Hepatocyte (in vitro differentiated cells): Measurements from ENCODE around the gene ADAM12. TPM values are rescaled to one million over a fixed set of nuclear protein-coding genes. Genes with fewer than 3 reads are reported as not detected.

Experiments
- DNase-seq: peaks from one replicate; pipeline ENCODE4 v3.0.0-alpha.2; 2016; ENCODE audit warnings: low spot score
- H2AFZ ChIP-seq: fragments of 200-600 bp; sonication (generic); 2 replicates; pipeline ENCODE4 v1.6.0; 2016; ENCODE audit warnings: antibody characterized with exemption, mild to moderate bottlenecking
- H3K27ac ChIP-seq: fragments of 200-600 bp; sonication (generic); 2 replicates; pipeline ENCODE4 v1.5.1; 2016; ENCODE audit warnings: mild to moderate bottlenecking
- H3K27me3 ChIP-seq: fragments of 200-600 bp; sonication (generic); 2 replicates; pipeline ENCODE4 v1.6.1; 2016
- H3K36me3 ChIP-seq: fragments of 200-600 bp; sonication (generic); replicated peaks from 2 replicates; pipeline ENCODE4 v1.5.1; 2016; ENCODE audit warnings: low read depth; ENCODE audit not compliant: insufficient read depth
- H3K4me1 ChIP-seq: fragments of 200-600 bp; sonication (generic); 2 replicates; pipeline ENCODE4 v1.5.1; 2016; ENCODE audit warnings: mild to moderate bottlenecking, moderate library complexity; ENCODE audit not compliant: insufficient read depth
- H3K4me2 ChIP-seq: fragments of 200-600 bp; sonication (generic); 2 replicates; pipeline ENCODE4 v1.6.0; 2016
- H3K4me3 ChIP-seq: fragments of 200-600 bp; sonication (generic); 2 replicates; pipeline ENCODE4 v1.5.1; 2016; ENCODE audit warnings: mild to moderate bottlenecking
- H3K79me2 ChIP-seq: fragments of 200-600 bp; sonication (generic); 2 replicates; pipeline ENCODE4 v1.6.0; 2017; ENCODE audit warnings: mild to moderate bottlenecking
- H3K9me2 ChIP-seq: fragments of 200-600 bp; sonication (generic); replicated peaks from 2 replicates; pipeline ENCODE4 v1.6.0; 2017; ENCODE audit warnings: mild to moderate bottlenecking; ENCODE audit not compliant: insufficient read depth
- H3K9me3 ChIP-seq: fragments of 200-600 bp; sonication (generic); 2 replicates; pipeline ENCODE4 v1.5.1; 2016; ENCODE audit warnings: low read depth, mild to moderate bottlenecking
- H4K20me1 ChIP-seq: fragments of 200-600 bp; sonication (generic); 2 replicates; pipeline ENCODE4 v1.6.0; 2016; ENCODE audit warnings: mild to moderate bottlenecking; ENCODE audit not compliant: insufficient read depth, poor library complexity, severe bottlenecking
- EZH2 ChIP-seq: fragments of 200-600 bp; sonication (generic); IDR thresholded peaks from 2 replicates; pipeline ENCODE4 v1.6.1; 2016; ENCODE audit warnings: antibody characterized with exemption, mild to moderate bottlenecking, borderline replicate concordance
- EZH2phosphoT487 ChIP-seq: fragments of 200-600 bp; sonication (generic); IDR thresholded peaks from one replicate; pipeline ENCODE4 v1.6.1; 2018; ENCODE audit warnings: antibody characterized with exemption, mild to moderate bottlenecking, low read depth, moderate library complexity; ENCODE audit not compliant: unreplicated experiment, severe bottlenecking
- WGBS: methylation state at CpG from one replicate; pipeline ENCODE4 v1.1.6; 2016; ENCODE audit warnings: low lambda C conversion rate; ENCODE audit errors: missing lambda C conversion rate; 5-methylcytosine and 5-hydroxymethylcytosine counted together
- polyA plus RNA-seq: library from polyadenylated mRNA; unstranded; fragments of >200 nt; fragmentation: Nextera tagmentation; extraction: Ambion mirVana; gene quantifications from 2 replicates; pipeline ENCODE4 v1.2.1, GENCODE V29; 2016
- total RNA-seq: library from RNA; depleted of rRNA; stranded (reverse); fragments of >200 nt; gene quantifications from 2 replicates; pipeline ENCODE4 v1.2.3, GENCODE V29; 2014
- TF ChIP-seq, protein P1 (sequence below): fragments of 200-600 bp; sonication (generic); IDR thresholded peaks from 2 replicates; pipeline ENCODE4 v1.5.1; 2016; ENCODE audit warnings: antibody characterized with exemption, mild to moderate bottlenecking; ENCODE audit not compliant: poor library complexity

ADAM12 gene
- total and polyA plus RNA-seq, 2 experiments from 2014 or later = 4.9 to 11.3 TPM

- Histone ChIP-seq H3K4me2 (no peak overlapping the region), H3K4me3 (no peak overlapping the region), H3K9me3 (no peaks in the 10 kb centered on the region), H3K27ac (no peak overlapping the region), H4K20me1 (no peaks in the 10 kb centered on the region), H3K79me2 (peaks cover 3% of the 10 kb centered on the region), H3K27me3 (no peaks in the 10 kb centered on the region), H3K9me2 (no peaks in the 10 kb centered on the region), H2AFZ (no peak overlapping the region), H3K4me1 (no peaks in the 10 kb centered on the region), H3K36me3 (no peaks in the 10 kb centered on the region)
- WGBS = 91% methylated on average over 1 of the region's 1 CpG
- TF ChIP-seq, protein P1, sequence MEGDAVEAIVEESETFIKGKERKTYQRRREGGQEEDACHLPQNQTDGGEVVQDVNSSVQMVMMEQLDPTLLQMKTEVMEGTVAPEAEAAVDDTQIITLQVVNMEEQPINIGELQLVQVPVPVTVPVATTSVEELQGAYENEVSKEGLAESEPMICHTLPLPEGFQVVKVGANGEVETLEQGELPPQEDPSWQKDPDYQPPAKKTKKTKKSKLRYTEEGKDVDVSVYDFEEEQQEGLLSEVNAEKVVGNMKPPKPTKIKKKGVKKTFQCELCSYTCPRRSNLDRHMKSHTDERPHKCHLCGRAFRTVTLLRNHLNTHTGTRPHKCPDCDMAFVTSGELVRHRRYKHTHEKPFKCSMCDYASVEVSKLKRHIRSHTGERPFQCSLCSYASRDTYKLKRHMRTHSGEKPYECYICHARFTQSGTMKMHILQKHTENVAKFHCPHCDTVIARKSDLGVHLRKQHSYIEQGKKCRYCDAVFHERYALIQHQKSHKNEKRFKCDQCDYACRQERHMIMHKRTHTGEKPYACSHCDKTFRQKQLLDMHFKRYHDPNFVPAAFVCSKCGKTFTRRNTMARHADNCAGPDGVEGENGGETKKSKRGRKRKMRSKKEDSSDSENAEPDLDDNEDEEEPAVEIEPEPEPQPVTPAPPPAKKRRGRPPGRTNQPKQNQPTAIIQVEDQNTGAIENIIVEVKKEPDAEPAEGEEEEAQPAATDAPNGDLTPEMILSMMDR = no peak
- TF ChIP-seq EZH2phosphoT487 (no peak), EZH2 (no peak)
- DNase-seq = no peak
These were observed 12.2 kb downstream of the ADAM12 start for GRCh38 chr10:126375926-126376554.

GRCh38 chr10:126375299-126375698 is 13.0 kb downstream of the ADAM12 start:
- DNase-seq = no peak
- Histone ChIP-seq H3K27me3 (no peaks in the 10 kb centered on the region), H3K4me2 (no peak overlapping the region), H3K36me3 (no peaks in the 10 kb centered on the region), H3K79me2 (peaks cover 3% of the 10 kb centered on the region), H3K4me1 (no peaks in the 10 kb centered on the region), H3K9me3 (no peaks in the 10 kb centered on the region), H4K20me1 (no peaks in the 10 kb centered on the region), H3K4me3 (no peak overlapping the region), H3K9me2 (no peaks in the 10 kb centered on the region), H3K27ac (no peak overlapping the region), H2AFZ (no peak overlapping the region)
- TF ChIP-seq, protein P1 = no peak

GRCh38 chr10:126374435-126374834 is 13.8 kb downstream of the ADAM12 start:
- Histone ChIP-seq H3K4me1 (no peaks in the 10 kb centered on the region), H3K4me2 (no peak overlapping the region), H3K27me3 (no peaks in the 10 kb centered on the region), H3K4me3 (no peak overlapping the region), H3K9me2 (no peaks in the 10 kb centered on the region), H3K36me3 (no peaks in the 10 kb centered on the region), H3K79me2 (peaks cover 3% of the 10 kb centered on the region), H2AFZ (no peak overlapping the region), H3K9me3 (no peaks in the 10 kb centered on the region), H3K27ac (no peak overlapping the region), H4K20me1 (no peaks in the 10 kb centered on the region)
- TF ChIP-seq EZH2phosphoT487 = no peak
- TF ChIP-seq, protein P1 = no peak
- TF ChIP-seq EZH2 = no peak
- DNase-seq = no peak
- 89% methylated on average over 2 of the region's 2 CpGs for WGBS

DNA sequence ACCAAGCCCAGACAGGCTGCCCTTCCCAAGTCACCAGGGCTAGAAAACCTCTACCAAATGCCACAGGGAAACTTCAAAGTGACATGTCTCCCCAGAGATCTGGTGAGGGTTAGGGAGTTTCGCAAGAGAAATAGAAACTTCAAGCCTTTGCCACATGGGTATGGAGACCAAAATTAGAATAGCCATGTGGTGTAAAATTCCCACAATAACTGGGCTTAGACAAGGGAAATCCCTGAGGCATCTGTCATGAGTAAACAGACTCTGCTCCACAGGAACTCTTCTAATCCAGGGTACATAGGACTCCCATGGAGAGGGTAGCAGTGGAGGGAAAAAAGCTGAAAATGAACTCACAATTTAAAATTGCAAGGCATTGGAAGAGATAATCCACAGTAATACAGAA is 14.3 kb downstream of the ADAM12 start:
- H3K79me2 ChIP-seq = peaks cover 3% of the 10 kb centered on the region
- no peaks in the 10 kb centered on the region for H3K4me1 ChIP-seq
- H3K9me2 ChIP-seq = no peaks in the 10 kb centered on the region

More for the DNA sequence above, 14.3 kb downstream of the ADAM12 start:
- no peaks in the 10 kb centered on the region for H3K27me3 ChIP-seq
- no peak overlapping the region for H3K4me2 ChIP-seq
- H4K20me1 ChIP-seq = no peaks in the 10 kb centered on the region
- no peak for TF ChIP-seq EZH2phosphoT487
- TF ChIP-seq, protein P1 = no peak
- TF ChIP-seq EZH2 = no peak
- no peak overlapping the region for H3K27ac ChIP-seq
- no peaks in the 10 kb centered on the region for H3K9me3 ChIP-seq
- H2AFZ ChIP-seq = no peak overlapping the region
- WGBS = 100% methylated on average over 1 of the region's 1 CpG
- H3K36me3 ChIP-seq = no peaks in the 10 kb centered on the region
- no peak for DNase-seq
- no peak overlapping the region for H3K4me3 ChIP-seq
